Measurements from ENCODE around the gene LIM2. TPM values are rescaled to one million over a fixed set of nuclear protein-coding genes. Genes with fewer than 3 reads are reported as not detected.

Gene LIM2
- total and polyA plus RNA-seq, 2 of the 4 experiments (the other 2 are of a cell fraction) = not detected

DNA sequence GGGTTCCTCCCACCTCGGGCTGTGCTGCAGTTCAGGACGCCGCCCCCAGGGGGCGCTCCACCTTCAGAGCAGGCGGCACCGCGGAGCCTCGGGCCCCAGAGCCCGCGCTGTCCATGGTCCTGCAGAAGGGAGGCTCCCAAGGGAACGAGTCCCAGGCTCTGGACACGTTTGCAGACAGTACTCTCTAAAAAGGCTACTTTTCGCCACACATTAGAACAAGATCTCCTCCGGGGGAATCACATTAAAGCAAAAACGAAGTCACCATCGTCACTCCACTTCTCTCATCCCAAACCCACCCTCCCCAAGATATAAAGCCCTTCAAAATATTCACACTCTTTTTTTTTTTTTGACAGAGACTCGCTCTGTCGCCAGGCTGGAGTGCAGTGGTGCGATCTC lies 34.3 kb upstream of the LIM2 start:
- intact Hi-C loops (cut with micrococcal nuclease) (loop anchor here (2.0 to 5.0 kb wide), 4 partner anchors 85 to 357 kb away; no protein-coding TSS in a partner anchor), dilution Hi-C loops (cut with HindIII; ENCODE audit: low sequenced_read_pairs, unreplicated experiment) (no loop called here), in situ Hi-C loops (cut with MboI; ENCODE audit: low sequenced_read_pairs) (no loop called here)
- H3K36me3 ChIP-seq (ENCODE audit: control insufficient read depth, insufficient read depth, low read length) = no peaks in the 10 kb centered on the region
- ATAC-seq (ENCODE audit: low read depth) = peak; percentile 100
- H4K8ac ChIP-seq (ENCODE audit: low read depth in 2 of 2, low read length in 2 of 2) = no peak overlapping the region
- no peaks in the 10 kb centered on the region for H3K27me3 ChIP-seq (ENCODE audit: control insufficient read depth, insufficient read depth, low read length)
- no peak overlapping the region for H2BK15ac ChIP-seq (ENCODE audit: low read depth, low read length)
- DNase-seq = peak; percentile 59
- no peak overlapping the region for H2BK20ac ChIP-seq (ENCODE audit: low read depth, low read length)
- H4K91ac ChIP-seq (ENCODE audit: insufficient read depth, low read depth, low read length) = no peak overlapping the region
- no peak overlapping the region for H3K56ac ChIP-seq (ENCODE audit: extremely low read depth, insufficient read depth, low read length)
- H2BK5ac ChIP-seq (ENCODE audit: low read depth, low read length, poor library complexity, severe bottlenecking) = no peak overlapping the region
- no peak overlapping the region for H2AK5ac ChIP-seq (ENCODE audit: low read depth, low read length)
- no peak overlapping the region for H2BK120ac ChIP-seq (ENCODE audit: low read depth, low read length)
- no peaks in the 10 kb centered on the region for H4K20me1 ChIP-seq (ENCODE audit: insufficient read depth, low read length)
- BruUV-seq (replicated peaks) = no TSS peak
- ChIA-PET POLR2A (ENCODE audit: unreplicated experiment) (no interaction called here), CTCF (interaction anchor here (0.5 to 1.9 kb wide), 4 partner anchors 16 to 356 kb away, joined by 3 to 6 read pairs (median 4); no protein-coding TSS in a partner anchor)
- TF ChIP-seq MAZ (IDR thresholded peaks at IDR 0.05; ENCODE audit: borderline replicate concordance, low read depth, low read length) = peak; percentile 61; the same call in 1 of the 2 replicates
- TF ChIP-seq CEBPB (IDR thresholded peaks at IDR 0.05; ENCODE audit: low read depth, low read length) = no peak
- TF ChIP-seq CHD1 (IDR thresholded peaks at IDR 0.05; ENCODE audit: low read depth, low read length) = no peak
- TF ChIP-seq SMC3 (IDR thresholded peaks at IDR 0.05; ENCODE audit: low read depth, low read length) = peak; percentile 75
- TF ChIP-seq RCOR1 (IDR thresholded peaks at IDR 0.05; ENCODE audit: insufficient replicate concordance, low read length) = peak; percentile 63
- no peak for TF ChIP-seq MAFK (IDR thresholded peaks at IDR 0.05; ENCODE audit: low read depth, low read length)
- peak; percentile 68; the same call in 1 of the 2 replicates for TF ChIP-seq MXI1 (IDR thresholded peaks at IDR 0.05; ENCODE audit: borderline replicate concordance, low read depth, low read length)
- TF ChIP-seq RAD21 (IDR thresholded peaks at IDR 0.05; ENCODE audit: low read length) = peak; percentile 76
- TF ChIP-seq, protein P1, sequence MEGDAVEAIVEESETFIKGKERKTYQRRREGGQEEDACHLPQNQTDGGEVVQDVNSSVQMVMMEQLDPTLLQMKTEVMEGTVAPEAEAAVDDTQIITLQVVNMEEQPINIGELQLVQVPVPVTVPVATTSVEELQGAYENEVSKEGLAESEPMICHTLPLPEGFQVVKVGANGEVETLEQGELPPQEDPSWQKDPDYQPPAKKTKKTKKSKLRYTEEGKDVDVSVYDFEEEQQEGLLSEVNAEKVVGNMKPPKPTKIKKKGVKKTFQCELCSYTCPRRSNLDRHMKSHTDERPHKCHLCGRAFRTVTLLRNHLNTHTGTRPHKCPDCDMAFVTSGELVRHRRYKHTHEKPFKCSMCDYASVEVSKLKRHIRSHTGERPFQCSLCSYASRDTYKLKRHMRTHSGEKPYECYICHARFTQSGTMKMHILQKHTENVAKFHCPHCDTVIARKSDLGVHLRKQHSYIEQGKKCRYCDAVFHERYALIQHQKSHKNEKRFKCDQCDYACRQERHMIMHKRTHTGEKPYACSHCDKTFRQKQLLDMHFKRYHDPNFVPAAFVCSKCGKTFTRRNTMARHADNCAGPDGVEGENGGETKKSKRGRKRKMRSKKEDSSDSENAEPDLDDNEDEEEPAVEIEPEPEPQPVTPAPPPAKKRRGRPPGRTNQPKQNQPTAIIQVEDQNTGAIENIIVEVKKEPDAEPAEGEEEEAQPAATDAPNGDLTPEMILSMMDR (conservative IDR thresholded peaks at IDR 0.05; ENCODE audit: low read depth, low read length) = peak; percentile 94
- H4K5ac ChIP-seq (ENCODE audit: low read depth, low read length) = no peak overlapping the region
- H3K9ac ChIP-seq (ENCODE audit: low read depth, low read length) = no peak overlapping the region
- no peak overlapping the region for H3K4ac ChIP-seq (ENCODE audit: low read depth, low read length)
- H2AFZ ChIP-seq (replicated peaks; ENCODE audit: low read length, poor library complexity) = no peak overlapping the region
- no peak overlapping the region for H3K27ac ChIP-seq (ENCODE audit: insufficient read depth, low read length)
- no peak overlapping the region for H3K18ac ChIP-seq (ENCODE audit: low read depth, low read length)
- H3K9me3 ChIP-seq (ENCODE audit: control insufficient read depth, insufficient read depth, low read length) = no peaks in the 10 kb centered on the region
- no peaks in the 10 kb centered on the region for H3K4me1 ChIP-seq (ENCODE audit: control insufficient read depth, insufficient read depth, low read length)
- no peak overlapping the region for H3K4me3 ChIP-seq (ENCODE audit: insufficient read depth, low read depth, low read length)
- no peak overlapping the region for H3K23ac ChIP-seq (ENCODE audit: low read depth, low read length)
- WGBS, 2 experiments (ENCODE audit: extremely low coverage in 2 of 2, insufficient read length in 1 of 2) = 0% methylated on average over 2 of the region's 19 CpGs; no CpG with 5 or more reads in 1 of the 2 experiments
- H2AK9ac ChIP-seq (replicated peaks; ENCODE audit: low read depth, low read length, poor library complexity) = peak overlapping the region; percentile 76
- no peaks in the 10 kb centered on the region for H3K79me1 ChIP-seq (ENCODE audit: low read depth in 1 of 2, low read length in 2 of 2)
- H3K9me1 ChIP-seq (ENCODE audit: insufficient read depth, low read length) = no peaks in the 10 kb centered on the region
- no peak overlapping the region for H3K4me2 ChIP-seq (ENCODE audit: low read depth, low read length)
- H3K14ac ChIP-seq (replicated peaks; ENCODE audit: low read depth, low read length) = no peak overlapping the region

All from IMR-90 (cell line).